ENCODE results near the gene CDH13. TPM values are rescaled to one million over a fixed set of nuclear protein-coding genes. Genes with fewer than 3 reads are reported as not detected.

The CDH13 gene
- polyA plus RNA-seq, 5 donors, result 2.5 to 4.6 (median 3.3) TPM

DNA sequence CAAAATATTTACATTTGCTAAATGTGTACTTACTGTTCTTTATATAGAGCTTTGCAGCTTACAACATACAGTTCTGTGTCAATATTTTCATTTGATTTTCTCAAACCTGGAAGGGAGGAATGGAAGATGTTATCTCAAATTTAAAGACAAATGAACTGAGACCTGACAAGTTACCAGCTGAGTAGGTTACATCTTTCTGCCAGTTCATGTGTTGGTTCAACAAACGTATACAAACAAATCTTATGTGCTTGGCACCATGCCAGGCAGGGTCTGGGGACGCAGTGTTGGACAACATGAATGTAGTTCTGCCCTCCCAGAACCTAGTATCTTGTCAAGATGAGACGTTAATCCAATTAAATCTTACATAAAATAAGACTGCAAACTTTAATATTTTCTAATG, 673.6 kb downstream of the CDH13 start:
- DNase-seq, result no peak

DNA sequence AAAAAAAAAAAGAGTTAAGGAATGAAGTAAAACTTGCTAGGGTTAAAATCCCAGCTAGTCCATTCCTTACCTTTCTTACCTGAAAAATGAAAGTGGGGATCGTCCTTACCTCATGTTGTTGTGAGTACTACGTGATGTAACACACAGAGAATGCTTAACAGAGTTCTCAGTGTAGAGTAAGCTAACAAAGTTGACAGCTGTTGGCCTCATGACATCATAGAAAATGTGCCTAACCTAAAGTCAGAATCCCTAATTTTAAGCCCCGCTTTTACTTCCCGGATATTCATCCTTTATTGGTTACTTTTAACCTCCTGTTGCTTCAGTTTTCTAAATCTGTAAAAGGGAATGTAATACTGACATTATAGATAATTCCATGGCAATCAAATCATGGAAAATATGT, 675.2 kb downstream of the CDH13 start:
- DNase-seq, result no peak

DNA sequence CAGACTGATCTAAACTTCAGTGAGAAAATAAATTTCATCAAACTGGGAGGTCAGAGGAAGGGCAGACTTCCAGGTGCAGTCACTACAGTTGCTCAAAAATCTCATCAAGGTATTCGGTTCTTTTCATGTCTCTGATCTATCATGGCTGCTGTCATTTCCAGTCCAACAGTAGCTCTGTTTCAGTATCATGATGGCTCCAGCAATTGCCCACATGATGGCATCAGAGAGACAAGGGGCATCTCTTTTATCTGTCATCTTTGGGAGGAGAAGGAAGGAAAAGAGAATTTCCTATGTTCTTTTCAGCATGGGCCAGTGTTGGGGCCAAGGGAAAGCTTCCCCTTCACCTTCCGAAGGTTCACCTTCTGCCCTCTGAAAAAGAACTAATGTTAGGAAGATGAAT, 676.1 kb downstream of the CDH13 start:
- DNase-seq, result no peak

DNA sequence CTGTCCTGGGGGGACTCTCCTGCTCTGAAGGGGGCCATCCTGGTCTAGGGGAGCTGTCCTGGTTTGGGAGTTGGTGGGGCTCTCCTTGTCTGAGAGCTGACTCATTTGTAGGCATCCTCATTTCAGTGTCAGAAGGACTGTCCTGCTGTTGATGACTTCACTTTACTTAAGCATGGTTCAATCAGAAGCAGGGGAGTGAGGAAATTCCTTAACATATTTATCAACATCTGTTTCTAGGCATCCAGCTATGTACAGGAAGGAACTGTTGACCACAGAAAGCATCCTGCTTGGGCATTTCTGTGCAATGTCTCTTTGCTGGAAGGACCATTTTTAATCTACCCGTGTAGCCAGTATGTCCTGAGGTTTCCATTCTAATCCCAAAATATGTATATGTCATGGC, 678.3 kb downstream of the CDH13 start:
- DNase-seq, result no peak

DNA sequence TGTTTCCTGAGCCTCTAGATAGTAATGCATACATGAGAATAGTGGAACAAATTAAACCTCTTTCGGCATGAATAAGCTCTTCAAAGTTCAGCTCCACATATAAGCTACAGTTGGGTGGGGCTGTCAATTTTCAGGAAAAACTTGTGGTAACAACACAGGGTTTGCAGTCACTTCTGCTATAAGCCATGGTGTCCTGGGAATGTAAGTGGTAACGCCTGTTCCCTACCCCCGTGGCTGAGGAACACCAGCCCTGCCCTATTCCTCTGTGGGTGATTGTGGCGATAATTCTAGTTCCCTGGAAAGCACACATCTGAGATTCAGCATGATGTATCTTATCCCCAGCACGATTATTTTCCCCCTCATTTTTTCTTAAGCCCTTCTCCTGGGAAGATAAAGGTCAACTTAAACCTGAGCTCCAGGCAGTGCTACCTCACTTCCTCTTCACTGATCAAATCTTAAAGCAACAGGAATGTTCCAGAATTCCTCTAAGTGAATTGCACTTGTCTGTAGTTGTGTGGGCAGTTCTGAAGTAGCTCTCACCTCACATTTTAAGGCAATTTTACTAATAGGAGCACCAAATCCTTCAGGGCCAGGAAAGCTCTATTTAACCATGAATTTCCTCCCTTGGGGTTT, 680.3 kb downstream of the CDH13 start:
- DNase-seq, result no peak

DNA sequence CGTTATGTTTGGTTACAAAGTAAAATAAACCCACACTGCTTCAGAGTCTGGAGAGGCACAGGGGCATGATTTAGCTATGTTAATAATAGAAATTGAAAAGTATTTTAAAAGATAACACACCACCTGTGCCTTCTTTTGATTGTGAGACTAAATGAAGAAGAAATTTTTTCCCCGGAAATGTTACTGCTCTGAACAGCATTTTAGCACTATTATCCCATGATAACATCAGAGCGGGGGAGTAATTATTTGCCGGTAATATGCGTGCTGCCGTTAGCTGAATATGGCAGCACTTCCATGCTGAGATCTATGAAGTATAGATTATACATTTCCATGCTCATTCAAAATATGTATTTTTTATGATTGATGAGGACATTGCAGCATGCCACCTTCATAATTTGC, 680.8 kb downstream of the CDH13 start:
- no peak for DNase-seq

DNA sequence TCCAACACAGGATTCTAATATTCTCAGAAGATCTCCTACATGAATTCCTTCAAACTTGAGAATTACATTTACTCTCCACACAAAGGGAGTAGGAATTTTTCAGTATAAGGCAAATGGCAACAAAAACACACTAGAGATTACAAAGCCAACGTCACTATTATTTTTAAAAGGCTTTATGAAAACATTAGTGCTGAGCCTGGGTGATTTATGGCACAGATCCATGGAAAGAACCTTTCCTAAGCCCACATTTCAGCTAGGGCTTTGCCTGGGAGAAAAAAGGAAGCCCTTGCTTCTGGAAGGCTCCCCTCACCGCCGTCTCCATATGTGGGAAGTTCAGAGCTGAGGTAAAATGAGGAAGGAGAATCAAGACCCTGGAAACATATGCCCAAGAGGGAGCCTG, 681.6 kb downstream of the CDH13 start:
- DNase-seq, result no peak

DNA sequence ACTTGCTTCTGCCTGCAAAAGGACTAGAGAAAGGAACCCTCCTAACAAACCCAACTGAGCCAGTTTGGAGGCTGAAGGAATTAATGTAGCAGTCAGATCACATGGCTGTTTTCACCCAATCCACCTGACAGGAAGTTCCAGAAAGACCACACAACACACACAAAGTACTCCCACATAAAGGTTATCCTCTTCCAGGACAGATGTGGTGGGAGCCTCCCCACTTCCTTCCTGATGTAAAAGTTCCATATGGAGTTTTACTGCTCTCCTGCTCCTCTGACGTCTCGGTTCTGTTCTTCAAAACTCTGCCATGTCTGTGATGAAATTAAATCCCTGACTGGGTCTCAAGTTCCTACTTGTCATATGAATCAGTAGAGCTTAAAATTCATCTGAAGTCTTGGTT, 684.0 kb downstream of the CDH13 start:
- DNase-seq, result no peak

DNA sequence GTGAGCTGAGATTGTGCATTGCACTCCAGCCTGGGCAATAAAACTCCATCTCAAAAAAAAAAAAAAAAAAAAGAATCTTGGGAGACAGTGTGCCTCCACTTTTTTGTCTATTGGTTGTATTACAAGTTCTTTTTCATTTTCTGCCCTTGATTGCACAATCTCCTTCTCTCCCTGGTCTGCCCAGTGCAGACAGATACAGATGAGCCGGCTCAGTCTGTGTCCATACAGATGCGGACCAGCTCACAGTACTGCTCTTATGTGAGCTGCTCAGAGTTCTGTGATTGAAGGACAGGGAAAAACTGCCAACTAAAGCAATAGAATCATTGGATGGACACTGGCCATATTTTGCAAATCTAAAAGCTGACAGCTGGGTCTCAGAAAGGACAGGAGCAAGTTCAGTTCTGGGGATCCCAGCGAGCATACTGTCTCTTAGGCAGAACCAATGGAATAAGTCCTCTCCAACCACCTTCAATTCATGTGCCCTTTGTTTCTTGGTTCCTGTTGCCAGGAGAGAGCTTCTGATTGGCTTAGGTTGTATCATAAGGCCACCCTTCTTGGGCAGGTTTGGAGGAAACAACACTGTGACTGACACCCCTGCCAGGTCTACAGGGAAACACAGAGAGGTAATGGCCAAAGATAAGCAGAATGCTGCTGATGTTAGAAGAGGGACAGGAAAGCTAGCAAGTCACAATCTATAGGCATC, 685.4 kb downstream of the CDH13 start:
- no peak for DNase-seq

DNA sequence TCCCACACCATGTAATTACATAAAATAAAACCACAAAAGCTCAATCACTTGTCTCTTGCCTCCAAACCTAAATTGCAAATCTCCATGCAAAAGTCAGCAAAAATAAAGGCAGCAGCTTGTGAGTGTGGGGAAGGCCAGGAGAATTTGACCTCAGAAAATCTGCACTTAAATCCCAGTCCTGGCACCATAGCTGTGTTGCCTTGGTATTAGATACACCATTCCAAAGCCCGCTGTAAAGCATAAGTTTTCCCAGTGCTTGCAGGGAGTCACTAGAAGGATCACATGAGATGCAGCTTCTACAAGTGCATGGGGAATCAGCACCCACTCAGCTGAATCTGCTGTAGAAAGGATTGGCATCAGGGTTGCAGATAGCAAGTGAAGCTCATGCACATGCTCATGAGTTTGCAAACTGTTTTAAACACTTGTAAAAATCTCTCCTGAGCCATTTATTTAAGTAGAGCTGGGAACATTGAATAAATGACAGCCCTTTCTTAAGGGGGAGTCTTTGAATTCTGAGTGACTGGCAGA, 686.0 kb downstream of the CDH13 start:
- no peak for DNase-seq

DNA sequence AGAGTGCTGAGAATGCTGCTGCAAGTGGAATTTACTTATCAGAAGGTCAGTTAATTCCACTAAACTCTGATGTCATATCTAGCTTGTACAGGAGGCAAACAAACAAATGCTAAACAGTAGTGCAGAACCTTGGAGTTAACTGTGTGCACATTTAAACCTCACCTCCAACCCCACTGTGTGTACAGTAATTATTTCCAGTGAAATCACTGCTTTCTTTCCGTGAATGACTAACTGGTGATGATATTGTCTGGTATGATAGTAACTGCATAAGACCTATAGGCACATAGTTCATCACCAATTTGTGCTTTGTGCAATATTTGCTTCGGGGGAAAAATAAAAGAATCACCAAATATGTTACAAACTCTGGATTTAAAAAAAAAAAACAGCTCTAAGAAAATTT, 688.5 kb downstream of the CDH13 start:
- no peak for DNase-seq

DNA sequence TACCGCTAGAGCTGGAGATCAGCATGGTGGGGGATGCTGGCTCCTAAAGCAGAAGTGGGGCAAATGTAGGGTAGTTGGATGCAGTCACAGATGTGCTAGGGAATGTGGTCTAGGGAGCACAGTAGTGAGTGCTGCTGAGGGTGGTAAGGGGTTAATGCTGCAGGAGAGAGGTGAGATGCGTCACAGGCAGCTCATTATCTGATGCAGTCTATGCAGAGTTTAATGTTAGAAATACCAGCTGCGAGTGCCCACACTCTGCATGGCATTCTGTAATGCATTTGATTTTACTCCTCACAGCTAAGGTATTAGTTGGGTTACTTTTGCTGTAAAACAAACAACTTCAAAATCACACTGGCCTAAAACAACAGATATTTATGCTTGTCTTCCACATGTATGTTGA, 689.7 kb downstream of the CDH13 start:
- no peak for DNase-seq

DNA sequence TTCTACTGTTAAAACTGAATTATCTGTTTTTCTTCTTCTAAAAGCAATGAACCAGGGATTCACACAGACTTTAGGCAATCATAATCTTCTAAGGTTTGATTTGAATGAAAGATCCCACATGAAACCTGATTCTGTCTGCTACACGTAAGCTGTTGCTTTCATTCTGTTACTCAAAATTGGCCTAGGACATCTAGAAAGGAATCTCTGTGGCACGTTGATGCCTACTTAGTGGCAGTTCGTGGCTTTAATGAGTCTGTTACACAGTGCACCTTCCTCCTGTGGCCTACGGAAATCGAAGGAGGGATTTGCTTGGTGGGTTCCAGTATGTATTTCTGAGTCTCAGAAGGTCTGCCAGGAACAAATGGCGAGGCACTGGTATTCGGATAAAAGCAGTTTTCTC, 691.6 kb downstream of the CDH13 start:
- no peak for DNase-seq

DNA sequence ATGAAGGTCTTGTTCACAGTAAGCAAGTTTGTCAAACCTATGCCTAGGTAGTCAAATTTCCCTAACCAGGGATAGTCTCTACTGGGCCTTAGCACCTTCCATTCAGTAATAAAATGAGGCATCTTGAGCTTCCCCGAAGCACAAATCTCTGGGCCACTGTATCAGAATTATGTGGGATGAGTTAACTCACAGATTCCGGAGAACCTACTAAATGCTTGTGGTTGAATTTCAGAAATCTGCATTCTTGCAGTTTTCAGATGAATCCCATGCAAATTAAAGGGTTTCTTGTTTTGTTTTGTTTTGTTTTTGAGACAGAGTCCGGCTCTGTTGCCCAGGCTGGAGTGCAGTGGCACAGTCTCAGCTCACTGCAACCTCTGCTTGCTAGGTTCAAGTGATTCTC, 702.2 kb downstream of the CDH13 start:
- DNase-seq, result no peak

DNA sequence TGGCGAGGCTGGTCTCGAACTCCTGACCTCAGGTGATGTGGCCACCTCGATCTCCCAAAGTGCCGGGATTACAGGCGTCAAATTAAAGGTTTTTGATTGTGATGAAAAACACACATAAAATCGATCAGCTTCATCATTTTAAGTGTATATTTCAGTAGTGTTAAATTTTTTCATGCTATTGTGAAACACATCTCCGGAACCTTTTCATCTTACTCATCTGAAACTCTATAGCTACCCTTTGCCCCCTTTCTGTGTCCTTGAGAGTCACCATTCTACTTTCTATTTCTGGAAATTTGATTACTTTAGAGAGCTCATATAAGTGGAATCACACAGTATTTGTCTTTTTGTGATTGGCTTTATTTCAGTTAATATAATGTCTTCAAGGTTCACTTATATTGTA, 702.7 kb downstream of the CDH13 start:
- no peak for DNase-seq

DNA sequence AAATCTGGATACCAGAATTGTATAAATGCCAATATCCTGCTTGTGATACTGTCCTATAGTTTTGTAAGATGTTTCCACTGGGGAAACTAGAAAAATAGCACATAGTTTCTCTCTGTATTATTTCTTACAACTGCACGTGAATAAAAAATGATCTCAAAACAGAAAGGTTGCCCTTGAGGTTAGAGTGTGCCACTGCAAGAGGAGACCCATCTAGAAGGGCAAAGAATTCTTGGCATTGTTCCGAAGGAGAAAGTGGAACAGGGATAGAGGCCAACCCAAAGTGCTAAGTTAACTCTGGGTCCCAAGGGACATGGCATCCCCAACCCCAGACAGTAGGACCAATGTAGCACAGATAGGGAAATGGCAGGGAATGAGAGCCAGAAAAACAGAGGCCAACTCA, 703.5 kb downstream of the CDH13 start:
- DNase-seq, result no peak

DNA sequence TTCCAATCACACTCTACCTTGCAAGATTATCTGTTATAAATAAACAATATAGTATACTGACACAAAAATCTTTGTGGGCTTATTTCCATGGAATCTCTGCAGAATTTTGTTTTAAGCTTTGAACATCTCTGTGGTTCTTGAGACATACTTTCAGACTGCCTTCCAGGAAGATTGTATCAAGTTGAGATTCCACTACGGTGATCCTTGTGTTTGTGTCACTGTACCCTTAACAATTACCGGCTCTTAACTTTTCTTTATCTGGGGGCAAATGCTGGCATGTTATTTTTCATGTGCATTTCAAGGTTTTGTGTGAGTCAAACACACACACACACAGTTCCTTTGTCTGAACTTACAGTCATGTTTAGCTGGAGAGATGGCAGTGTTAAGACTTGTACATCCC, 708.3 kb downstream of the CDH13 start:
- no peak for DNase-seq

DNA sequence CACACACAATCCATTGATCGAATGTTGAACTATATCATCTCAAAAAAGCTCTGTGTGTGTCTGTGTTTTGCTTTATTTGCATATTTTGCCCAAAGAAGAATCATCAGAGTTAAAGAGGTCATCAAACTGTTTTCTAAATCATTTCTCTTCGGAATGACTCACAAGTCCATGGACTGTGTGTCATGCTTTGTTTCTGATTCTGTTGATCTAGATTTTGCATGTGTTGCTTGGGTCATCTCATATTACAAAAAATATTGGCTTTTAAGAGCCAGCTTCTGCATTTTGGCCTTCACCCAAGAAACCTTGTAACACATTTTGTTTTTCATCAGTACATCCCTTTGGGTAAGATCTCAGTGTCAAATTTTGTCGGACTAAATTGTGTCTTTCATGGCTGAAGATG, 709.8 kb downstream of the CDH13 start:
- no peak for DNase-seq

DNA sequence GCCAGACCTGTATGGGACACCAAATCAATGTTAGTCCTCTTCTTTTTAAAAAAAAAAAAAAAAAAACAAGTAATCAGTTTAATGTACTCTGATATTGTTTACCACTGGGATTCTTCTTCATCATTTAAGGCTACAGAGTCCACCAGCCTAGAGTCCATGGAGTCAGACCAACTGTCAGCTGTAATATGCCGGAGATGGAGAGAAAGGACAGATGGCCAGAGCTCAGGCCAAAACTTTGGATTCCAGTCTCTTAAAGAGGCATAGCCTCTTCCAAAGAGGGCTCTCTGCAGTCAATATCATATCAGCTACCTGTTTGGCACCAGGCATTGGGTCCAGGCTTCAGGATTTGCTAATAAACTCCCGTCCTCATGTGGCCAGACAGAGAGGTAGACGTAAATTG, 711.4 kb downstream of the CDH13 start:
- DNase-seq, result no peak

DNA sequence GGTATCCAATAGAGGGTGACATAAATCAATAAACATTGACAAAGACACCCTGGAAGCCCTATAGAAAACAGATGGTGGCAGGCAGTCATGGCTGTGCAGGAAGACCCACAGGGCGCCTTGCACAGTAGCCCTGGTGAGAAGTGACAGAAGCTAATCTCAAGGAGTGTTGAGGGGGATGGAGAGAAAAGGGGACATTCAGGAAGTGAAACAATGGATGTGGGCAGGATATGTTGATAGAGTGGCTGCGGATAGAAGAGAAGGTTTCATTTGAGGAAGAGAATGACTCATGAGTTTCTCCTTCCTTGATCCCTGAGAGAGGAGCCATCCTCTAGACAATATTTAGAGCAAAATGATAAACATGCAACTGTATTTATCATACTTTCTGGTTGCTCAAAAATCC, 712.2 kb downstream of the CDH13 start:
- DNase-seq, result no peak

DNA sequence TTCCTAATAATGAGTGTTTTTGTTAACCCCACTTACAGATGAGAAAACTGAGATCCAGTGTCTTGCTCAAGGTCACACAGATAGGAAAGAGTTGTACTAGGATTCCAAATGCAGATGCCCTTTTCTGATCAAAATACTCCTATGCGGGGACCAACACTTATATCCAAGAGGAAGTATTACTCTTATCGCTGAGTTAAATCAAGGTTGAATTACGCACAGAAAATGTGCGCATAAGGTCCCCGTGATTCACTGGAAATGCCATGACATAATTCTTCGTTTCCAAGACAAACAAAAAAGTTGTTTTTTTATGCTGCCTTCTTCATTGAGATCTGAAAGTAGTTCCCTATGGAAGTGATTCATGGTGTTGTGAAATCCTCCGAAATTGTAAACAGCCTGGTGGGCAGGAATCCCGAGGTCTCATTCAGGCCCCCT, 717.2 kb downstream of the CDH13 start:
- peak in 1 of 2 donors; percentile 14 for DNase-seq

DNA sequence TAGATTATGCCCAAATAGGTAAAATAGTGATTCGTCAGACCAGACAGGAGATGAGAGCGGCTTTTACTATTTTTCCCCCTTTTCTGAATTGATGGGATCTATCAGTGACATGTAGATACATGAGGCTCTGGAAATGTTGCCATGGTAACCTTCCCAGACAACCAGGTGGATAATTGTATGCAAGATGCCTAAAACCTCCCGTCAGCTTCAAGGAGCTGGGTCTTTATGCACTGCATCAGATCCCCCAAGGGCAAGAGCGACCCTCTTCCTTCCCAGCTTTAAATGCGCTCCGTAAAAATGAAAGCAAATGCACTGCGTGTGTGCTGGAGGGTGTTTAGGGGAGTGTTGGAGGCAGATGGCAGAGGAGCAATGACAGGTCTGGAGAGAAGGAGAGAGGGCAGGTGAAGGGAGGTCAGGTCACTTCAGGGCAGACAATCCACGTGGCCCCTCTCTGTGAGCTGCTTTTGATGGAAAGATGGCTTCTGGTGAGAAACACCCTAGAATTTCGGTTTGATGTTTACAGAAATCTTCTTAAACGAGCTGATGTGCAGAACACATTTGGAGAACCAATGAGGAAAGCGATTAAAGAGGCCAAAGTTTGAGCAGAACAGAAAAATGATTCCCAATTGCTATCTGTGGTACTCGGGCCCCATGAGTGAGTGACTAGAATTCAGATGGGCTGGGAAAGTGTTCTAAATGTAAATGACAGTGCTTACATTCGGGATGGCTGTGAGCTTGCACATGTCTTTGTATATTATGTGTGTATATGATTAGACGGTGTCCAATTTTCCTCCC, 719.3 kb downstream of the CDH13 start:
- no peak for DNase-seq

DNA sequence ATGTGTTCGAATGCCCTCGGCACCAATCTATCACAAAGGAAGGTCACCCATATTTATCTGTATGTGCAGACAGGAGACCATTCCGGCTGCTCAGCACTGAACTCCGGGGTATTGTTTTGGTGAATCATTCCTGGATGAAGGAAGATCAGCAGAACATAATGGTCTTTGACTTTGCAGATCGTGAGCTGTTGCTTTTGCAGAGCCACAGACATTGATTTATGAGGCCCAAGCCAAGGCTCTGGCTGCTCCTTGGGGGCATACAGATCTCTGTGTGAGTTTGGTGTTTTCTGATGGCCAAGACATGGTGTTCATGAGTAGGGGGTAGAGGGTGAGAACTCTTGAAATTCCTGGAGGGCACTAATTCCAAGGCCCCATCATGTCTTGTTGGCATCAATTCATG, 722.2 kb downstream of the CDH13 start:
- DNase-seq, result no peak
